PFSK-1 (cell line): ENCODE results near the gene TGFBR3L.
A peak's percentile ranks its signal among the peaks of the same experiment; 100 is the strongest.

Experiments used
- FOXP2 ChIP-seq: optimal IDR thresholded peaks from 2 replicates; pipeline ENCODE3; 2011; ENCODE audit warnings: borderline replicate concordance, control low read depth, inconsistent platforms; ENCODE audit not compliant: insufficient read depth; ENCODE audit errors: extremely low read length, extremely low read depth
- POLR2AphosphoS5 ChIP-seq: IDR thresholded peaks from 2 replicates; pipeline ENCODE4 v1.6.1; 2012; ENCODE audit warnings: low read depth, mild to moderate bottlenecking, control low read depth, low read length, moderate library complexity
- SIN3A ChIP-seq: IDR thresholded peaks from 2 replicates; pipeline ENCODE4 v1.6.1; 2012; ENCODE audit warnings: mild to moderate bottlenecking, low read length, moderate library complexity, borderline replicate concordance; ENCODE audit not compliant: insufficient read depth
- TAF1 ChIP-seq: IDR thresholded peaks from 2 replicates; pipeline ENCODE4 v1.6.1; 2012; ENCODE audit warnings: low read length, control low read depth, borderline replicate concordance; ENCODE audit not compliant: insufficient read depth
- TF ChIP-seq, protein P1 (sequence below), 2 experiments: IDR thresholded peaks; 2 replicates each; pipeline versions ENCODE4 v1.6.1 to v1.8.0; 2011 to 2012; ENCODE audit warnings: low read depth in 2 of 2, low read length in 2 of 2, control low read depth in 1 of 2, inconsistent platforms in 1 of 2, mild to moderate bottlenecking in 1 of 2, moderate library complexity in 1 of 2; ENCODE audit not compliant: insufficient read depth in 1 of 2

Gene TGFBR3L

DNA sequence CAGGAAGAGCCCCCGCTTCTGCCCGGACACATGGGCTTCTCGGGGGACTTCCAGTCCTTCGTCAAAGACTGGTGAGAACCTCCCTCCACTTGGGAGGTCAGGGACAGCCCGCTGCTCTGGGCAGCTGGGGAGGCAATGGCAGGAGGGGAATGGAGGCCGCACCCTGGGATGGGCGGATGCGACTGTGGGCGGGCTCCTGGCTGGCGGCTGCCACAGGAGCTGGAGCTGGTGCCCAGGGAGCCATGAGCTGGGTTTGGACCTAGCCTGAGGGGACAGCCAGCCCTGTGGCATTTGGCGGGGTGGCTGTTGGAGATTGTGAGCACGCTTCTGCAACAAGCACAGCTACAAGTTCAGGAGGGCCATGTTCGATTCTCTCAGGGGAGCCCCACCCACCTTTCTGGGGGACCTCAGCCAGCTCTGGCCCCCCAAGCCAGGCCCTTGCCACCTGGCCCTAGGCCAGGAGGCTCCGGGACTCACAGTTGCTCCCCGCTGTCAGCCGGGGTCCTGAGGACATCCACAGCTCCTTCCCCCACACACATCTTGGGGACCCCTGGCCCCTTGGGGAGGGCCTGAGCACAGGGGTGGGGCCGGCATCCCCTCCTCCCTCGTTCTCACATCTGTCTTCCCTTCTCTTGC lies 3.0 kb upstream of the TGFBR3L start:
- TF ChIP-seq SIN3A: no peak
- TF ChIP-seq, protein P1, sequence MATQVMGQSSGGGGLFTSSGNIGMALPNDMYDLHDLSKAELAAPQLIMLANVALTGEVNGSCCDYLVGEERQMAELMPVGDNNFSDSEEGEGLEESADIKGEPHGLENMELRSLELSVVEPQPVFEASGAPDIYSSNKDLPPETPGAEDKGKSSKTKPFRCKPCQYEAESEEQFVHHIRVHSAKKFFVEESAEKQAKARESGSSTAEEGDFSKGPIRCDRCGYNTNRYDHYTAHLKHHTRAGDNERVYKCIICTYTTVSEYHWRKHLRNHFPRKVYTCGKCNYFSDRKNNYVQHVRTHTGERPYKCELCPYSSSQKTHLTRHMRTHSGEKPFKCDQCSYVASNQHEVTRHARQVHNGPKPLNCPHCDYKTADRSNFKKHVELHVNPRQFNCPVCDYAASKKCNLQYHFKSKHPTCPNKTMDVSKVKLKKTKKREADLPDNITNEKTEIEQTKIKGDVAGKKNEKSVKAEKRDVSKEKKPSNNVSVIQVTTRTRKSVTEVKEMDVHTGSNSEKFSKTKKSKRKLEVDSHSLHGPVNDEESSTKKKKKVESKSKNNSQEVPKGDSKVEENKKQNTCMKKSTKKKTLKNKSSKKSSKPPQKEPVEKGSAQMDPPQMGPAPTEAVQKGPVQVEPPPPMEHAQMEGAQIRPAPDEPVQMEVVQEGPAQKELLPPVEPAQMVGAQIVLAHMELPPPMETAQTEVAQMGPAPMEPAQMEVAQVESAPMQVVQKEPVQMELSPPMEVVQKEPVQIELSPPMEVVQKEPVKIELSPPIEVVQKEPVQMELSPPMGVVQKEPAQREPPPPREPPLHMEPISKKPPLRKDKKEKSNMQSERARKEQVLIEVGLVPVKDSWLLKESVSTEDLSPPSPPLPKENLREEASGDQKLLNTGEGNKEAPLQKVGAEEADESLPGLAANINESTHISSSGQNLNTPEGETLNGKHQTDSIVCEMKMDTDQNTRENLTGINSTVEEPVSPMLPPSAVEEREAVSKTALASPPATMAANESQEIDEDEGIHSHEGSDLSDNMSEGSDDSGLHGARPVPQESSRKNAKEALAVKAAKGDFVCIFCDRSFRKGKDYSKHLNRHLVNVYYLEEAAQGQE (IDR thresholded peaks at IDR 0.05; ENCODE audit: insufficient read depth in 1 of 2, low read depth in 2 of 2, low read length in 2 of 2): no peak
- TF ChIP-seq POLR2AphosphoS5: no peak
- no peak for TF ChIP-seq TAF1
- no peak for TF ChIP-seq FOXP2

DNA sequence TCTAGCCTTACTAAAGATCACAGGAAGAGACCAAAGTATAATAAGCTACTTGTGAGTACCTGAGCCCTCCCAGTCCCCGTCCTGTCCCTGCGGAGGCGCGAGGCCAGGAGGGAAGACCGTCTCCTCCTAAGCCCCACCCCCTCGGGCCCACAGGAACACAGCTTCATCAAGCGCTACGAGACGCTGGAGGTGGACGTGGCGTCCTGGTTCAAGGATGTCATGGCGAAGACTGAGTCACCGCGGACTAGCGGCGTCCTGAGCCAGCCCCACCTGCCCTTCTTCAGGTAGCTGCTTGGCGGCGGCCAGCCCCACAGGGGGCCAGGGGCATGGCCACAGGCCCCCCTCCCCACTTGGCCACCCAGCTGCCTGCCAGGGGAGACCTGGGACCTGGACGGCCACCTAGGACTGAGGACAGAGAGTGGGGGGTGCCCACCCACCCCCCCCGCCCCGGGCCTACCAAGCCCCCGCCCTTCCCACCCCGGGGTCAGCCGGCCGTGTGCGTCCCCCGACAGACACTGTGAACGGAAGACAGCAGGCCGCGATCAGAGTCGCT lies 2.4 kb upstream of the TGFBR3L start:
- TF ChIP-seq SIN3A: no peak
- TF ChIP-seq TAF1: no peak
- TF ChIP-seq POLR2AphosphoS5: no peak
- TF ChIP-seq, protein P1 (IDR thresholded peaks at IDR 0.05; ENCODE audit: insufficient read depth in 1 of 2, low read depth in 2 of 2, low read length in 2 of 2): no peak
- no peak for TF ChIP-seq FOXP2

DNA sequence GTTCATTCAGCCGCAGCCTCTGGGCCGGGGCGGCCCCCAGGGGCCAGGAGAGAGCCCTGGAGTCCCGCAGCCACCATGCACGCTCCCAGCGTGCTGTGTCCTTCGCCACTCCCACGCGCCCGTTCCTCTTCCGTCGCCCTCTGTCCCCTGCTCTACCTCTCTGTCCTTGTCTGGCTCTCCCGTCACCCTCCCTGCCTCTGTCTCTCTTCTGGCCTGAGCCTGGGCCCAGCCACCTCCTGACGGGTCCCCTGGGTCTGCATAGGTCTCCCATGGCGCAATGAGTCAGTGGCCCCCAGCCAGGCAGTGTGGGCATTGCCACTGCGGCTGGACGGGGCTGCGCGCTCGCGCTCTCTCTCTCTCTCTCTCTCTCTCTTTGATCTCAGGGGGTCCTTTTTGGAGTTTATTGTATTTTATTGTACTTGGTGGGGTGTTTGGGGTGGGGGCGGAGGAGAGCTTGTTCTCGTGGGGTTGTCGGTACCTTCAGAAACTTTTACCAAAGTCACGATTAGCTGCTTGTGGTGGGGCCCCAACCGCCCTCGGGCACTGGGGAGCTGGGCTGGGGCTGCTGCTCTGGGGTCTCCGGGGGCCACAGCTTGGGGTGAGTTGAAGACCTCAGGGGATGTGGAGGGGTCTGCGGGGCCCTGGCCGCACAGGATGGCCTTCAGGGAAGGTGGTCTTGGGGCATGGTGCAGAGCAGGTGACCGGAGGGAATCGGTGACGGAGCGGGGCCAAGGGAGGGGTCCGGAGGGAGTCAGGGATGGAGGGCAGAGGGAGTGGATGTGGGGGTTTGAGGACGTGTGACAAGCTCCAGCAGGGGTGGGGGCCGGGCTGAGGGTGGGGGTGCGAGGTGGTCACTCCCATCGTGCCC lies 1.7 kb upstream of the TGFBR3L start:
- TF ChIP-seq TAF1 (no peak), POLR2AphosphoS5 (no peak), FOXP2 (no peak), SIN3A (peak; percentile 8; the same call in 1 of the 2 replicates)
- TF ChIP-seq, protein P1 (IDR thresholded peaks at IDR 0.05; ENCODE audit: insufficient read depth in 1 of 2, low read depth in 2 of 2, low read length in 2 of 2): no peak

DNA sequence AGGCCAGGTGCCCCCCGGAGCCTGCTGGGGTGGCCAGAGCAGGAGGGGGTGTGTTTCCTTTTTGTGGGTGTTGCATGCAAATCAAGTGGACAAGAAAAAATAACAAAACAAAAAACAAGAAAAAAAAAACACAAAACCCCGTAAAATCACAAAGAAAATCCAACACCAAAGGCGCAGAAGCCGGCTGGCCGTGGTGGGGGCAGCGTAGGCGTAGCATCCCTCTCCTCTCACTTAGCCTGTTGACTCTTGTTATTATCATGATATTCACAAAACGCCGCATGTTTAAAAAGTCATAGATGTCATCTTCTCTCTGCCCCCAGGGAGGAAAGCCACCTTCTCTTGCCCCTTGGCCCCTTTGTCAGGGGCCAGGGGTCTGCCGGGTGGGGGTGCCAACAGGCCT lies 978 bp upstream of the TGFBR3L start:
- TF ChIP-seq, protein P1 (IDR thresholded peaks at IDR 0.05; ENCODE audit: insufficient read depth in 1 of 2, low read depth in 2 of 2, low read length in 2 of 2): no peak
- no peak for TF ChIP-seq SIN3A
- 0 out of 2 replicates have a peak, but pooled peaks have one; percentile 7 for TF ChIP-seq TAF1
